Heart left ventricle (tissue), 16 donors: ENCODE measurements around the gene PARD3. TPM values are rescaled to one million over a fixed set of nuclear protein-coding genes. Genes with fewer than 3 reads are reported as not detected.
A peak's percentile ranks its signal among the peaks of the same experiment; 100 is the strongest.
"Not testable (repeated sequence)": the region's sequence is repeated elsewhere in the genome, so short reads cannot be mapped to it uniquely, and the experiment has no call there.

ENCODE experiments used
- ATAC-seq, 4 donors: fragments of 200-7000 bp; cut with Tn5 transposase; one replicate each; pipeline ENCODE4 v1.9.1; 2020 to 2022; ENCODE audit warnings: moderate library complexity in 4 of 4, mild to moderate bottlenecking in 3 of 4, moderate number of reproducible peaks in 1 of 4
- DNase-seq, 5 donors: peaks; one replicate each; pipeline ENCODE4 v3.0.0-alpha.2; 2020
- H3K27ac ChIP-seq, 12 donors: fragments of 200-600 bp; sonication (generic) in 4 of 12; one replicate each; pipeline versions ENCODE4 v1.5.0 to v1.8.0; 2016 to 2022; ENCODE audit warnings: mild to moderate bottlenecking in 2 of 12
- H3K27me3 ChIP-seq, 9 donors: fragments of 200-600 bp; sonication (generic) in 2 of 9; one replicate each; pipeline versions ENCODE4 v1.5.1 to v1.8.0; 2016 to 2022; ENCODE audit warnings: mild to moderate bottlenecking in 3 of 9
- H3K36me3 ChIP-seq, 9 donors: fragments of 200-600 bp; sonication (generic) in 2 of 9; one replicate each; pipeline versions ENCODE4 v1.5.0 to v1.8.0; 2018 to 2022; ENCODE audit warnings: mild to moderate bottlenecking in 2 of 9
- H3K4me1 ChIP-seq, 12 donors: fragments of 200-600 bp; sonication (generic) in 4 of 12; one replicate each; pipeline versions ENCODE4 v1.5.0 to v1.8.0; 2016 to 2022; ENCODE audit warnings: mild to moderate bottlenecking in 3 of 12
- H3K4me3 ChIP-seq, 12 donors: fragments of 200-600 bp; sonication (generic) in 4 of 12; one replicate each; pipeline versions ENCODE4 v1.5.0 to v1.8.0; 2017 to 2022; ENCODE audit warnings: mild to moderate bottlenecking in 9 of 12, moderate library complexity in 4 of 12
- H3K9me3 ChIP-seq, 12 donors: fragments of 200-600 bp; sonication (generic) in 4 of 12; one replicate each; pipeline versions ENCODE4 v1.5.0 to v1.8.0; 2016 to 2022; ENCODE audit warnings: mild to moderate bottlenecking in 1 of 12
- CTCF ChIP-seq, 12 donors: fragments of 200-600 bp; sonication (generic) in 4 of 12; IDR thresholded peaks; one replicate each; pipeline versions ENCODE4 v1.5.0 to v1.8.0; 2018 to 2022; ENCODE audit warnings: antibody characterized with exemption in 12 of 12, mild to moderate bottlenecking in 5 of 12
- POLR2A ChIP-seq, 2 donors: fragments of 450-650 bp; IDR thresholded peaks; one replicate each; pipeline ENCODE4 v1.6.1; 2017; ENCODE audit warnings: antibody characterized with exemption in 2 of 2, mild to moderate bottlenecking in 2 of 2, moderate library complexity in 2 of 2
- WGBS, 4 donors: extraction: QIAGEN DNeasy Blood & Tissue Kit in 2 of 4; methylation state at CpG; one replicate each; pipeline versions ENCODE4 v1.1.5 to v1.1.7; 2013 to 2018; 5-methylcytosine and 5-hydroxymethylcytosine counted together
- intact Hi-C, 10 donors: fragments of 100-400 bp; cut with DNase I; formaldehyde crosslinking; loops; one replicate each; pipeline versions ENCODE4 v1.11.1 to v1.14.2; 2022
- polyA plus RNA-seq, 2 donors: library from polyadenylated mRNA; stranded (reverse); fragments of 200-250 nt; gene quantifications; one replicate each; pipeline ENCODE4 v1.2.3, GENCODE V29; 2013
- total RNA-seq, 9 donors: library from RNA; depleted of rRNA in 2 of 9; stranded (reverse); fragments of >200 nt in 2 of 9; fragmentation: NEBNext Ultra II Directional in 3 of 9; extraction: Animal tissue kit (Norgen Biotek cat#: 25700) in 3 of 9; gene quantifications; one replicate each; pipeline versions ENCODE4 v1.1.0 to v1.2.4, GENCODE V29; 2016 to 2023
- donor health status: ischemic (EF 13 %, LVEDD 7.1; RV severe dilation, severe dysfunction).
- donor health status: healthy with polysubstance abuse.
- donor health status: DM: no; HTN: yes; CAD: no.
- donor health status: DM: no; HTN: no; CAD: no.
- donor health status: ischemic (EF 25% LVEDD 6.9; RV normal size, moderate dysfunction).
- donor health status: ischemic (EF 25% LVEDD 5.7; RV mildly dilated, moderate dysfunction).
- donor health status: healthy.
- donor health status: DM: yes; HTN: yes; CAD: no.
- donor health status: ischemic (EF 35%, LVEDD 5.7; RV mildly dilated, moderate dysfunction).
- donor health status: nonischemic (EF 11% LVEDD 7.7; RV severe dilation, severe dysfunction).
- donor health status: DM: yes; HTN: yes; CAD: no.
- donor health status: PGD.
- donor health status: ischemic (EF 29% LVEDD 5.4; RV normal size, mild dysfunction).
- donor health status: nonischemic (EF 23%, LVEDD 6.1; RV moderate dilation, normal function).

The PARD3 gene
- total and polyA plus RNA-seq, 11 donors: 24.8 to 69.7 (median 33.1) TPM

GRCh38 chr10:34850558-34850957 lies 35.5 kb upstream of the PARD3 start:
- no peak overlapping the region for H3K27ac ChIP-seq
- H3K4me1 ChIP-seq: peaks cover 0 to 4% (median 0%) of the 10 kb centered on the region in 12 donors
- H3K4me3 ChIP-seq: no peak overlapping the region
- ATAC-seq (no peak), DNase-seq (no peak)
- TF ChIP-seq POLR2A (IDR thresholded peaks at IDR 0.05) (no peak), CTCF (IDR thresholded peaks at IDR 0.05) (no peak)
- 81 to 83% (median 81%) methylated on average over 3 of the region's 3 CpGs for WGBS, 4 donors
- intact Hi-C loops: loop anchor here in 1 of 10 donors (5.0 kb wide), 1 partner anchor 87 kb away; no protein-coding TSS in a partner anchor
- H3K36me3 ChIP-seq: no peaks in the 10 kb centered on the region
- no peaks in the 10 kb centered on the region for H3K27me3 ChIP-seq
- H3K9me3 ChIP-seq: no peaks in the 10 kb centered on the region

DNA sequence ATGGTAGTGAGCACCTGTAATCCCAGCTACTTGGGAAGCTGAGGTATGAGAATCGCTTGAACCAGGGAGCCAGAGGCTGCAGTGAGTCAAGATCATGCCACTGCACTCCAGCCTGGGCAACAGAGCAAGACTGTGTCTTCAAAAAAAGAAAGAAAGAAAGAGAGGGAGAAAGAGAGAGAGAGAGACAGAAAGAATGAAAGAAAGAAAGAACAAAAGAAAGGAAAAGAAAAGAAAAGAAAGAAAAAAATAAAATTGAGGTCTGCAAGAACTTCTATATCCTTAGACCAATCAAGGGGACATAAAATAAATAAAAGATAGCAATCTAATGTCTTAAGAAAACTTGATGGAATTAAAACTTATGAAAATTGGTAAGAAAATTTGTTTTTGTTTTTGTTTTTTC lies 34.9 kb upstream of the PARD3 start:
- ATAC-seq (no peak), DNase-seq (no peak)
- TF ChIP-seq POLR2A (IDR thresholded peaks at IDR 0.05) (no peak), CTCF (IDR thresholded peaks at IDR 0.05) (no peak)
- WGBS, 4 donors: 93 to 100% (median 95%) methylated on average over 1 of the region's 1 CpG
- no peaks in the 10 kb centered on the region for H3K9me3 ChIP-seq
- no peak overlapping the region for H3K27ac ChIP-seq
- intact Hi-C loops: loop anchor here in 1 of 10 donors (5.0 kb wide), 1 partner anchor 87 kb away; no protein-coding TSS in a partner anchor
- no peak overlapping the region for H3K4me3 ChIP-seq
- no peaks in the 10 kb centered on the region for H3K36me3 ChIP-seq
- H3K27me3 ChIP-seq: no peaks in the 10 kb centered on the region
- H3K4me1 ChIP-seq: peaks cover 0 to 4% (median 0%) of the 10 kb centered on the region in 12 donors

DNA sequence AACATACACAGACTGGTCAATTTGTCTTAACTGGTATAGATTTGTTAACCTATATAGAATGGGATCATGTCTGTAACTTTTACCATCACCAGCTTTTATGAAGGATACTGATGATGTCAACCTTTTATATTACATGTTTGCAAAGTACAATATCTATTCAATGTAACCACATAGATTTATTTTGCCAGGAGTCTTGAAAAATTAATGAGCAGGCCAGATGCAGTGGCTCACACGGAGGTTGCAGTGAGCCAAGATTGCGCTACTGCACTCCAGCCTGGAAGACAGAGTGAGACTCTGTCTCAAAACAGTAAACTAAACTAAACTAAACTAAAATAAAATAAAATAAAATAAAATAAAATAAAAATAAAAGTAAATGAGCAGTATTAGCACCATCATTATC lies 30.0 kb upstream of the PARD3 start:
- TF ChIP-seq CTCF (IDR thresholded peaks at IDR 0.05) (no peak), POLR2A (IDR thresholded peaks at IDR 0.05) (no peak)
- Histone ChIP-seq H3K36me3 (no peaks in the 10 kb centered on the region), H3K4me1 (no peaks in the 10 kb centered on the region), H3K27ac (no peak overlapping the region), H3K27me3 (no peaks in the 10 kb centered on the region), H3K9me3 (no peaks in the 10 kb centered on the region), H3K4me3 (no peak overlapping the region)
- intact Hi-C loops: no loop called here
- ATAC-seq (no peak), DNase-seq (no peak)
- WGBS, 4 donors: 57 to 69% (median 66%) methylated on average over 2 of the region's 2 CpGs

GRCh38 chr10:34844448-34844847 lies 29.4 kb upstream of the PARD3 start:
- DNase-seq (no peak), ATAC-seq (no peak)
- TF ChIP-seq CTCF (IDR thresholded peaks at IDR 0.05) (no peak), POLR2A (IDR thresholded peaks at IDR 0.05) (no peak)
- H3K4me1 ChIP-seq: no peaks in the 10 kb centered on the region
- no peaks in the 10 kb centered on the region for H3K9me3 ChIP-seq
- H3K27ac ChIP-seq: no peak overlapping the region
- intact Hi-C loops: no loop called here
- H3K4me3 ChIP-seq: no peak overlapping the region
- H3K36me3 ChIP-seq: no peaks in the 10 kb centered on the region
- no peaks in the 10 kb centered on the region for H3K27me3 ChIP-seq
- WGBS, 4 donors: 91 to 97% (median 93%) methylated on average over 4 of the region's 4 CpGs

- H3K4me1 ChIP-seq, H3K27ac ChIP-seq, intact Hi-C loops, H3K9me3 ChIP-seq, DNase-seq, H3K27me3 ChIP-seq, H3K4me3 ChIP-seq, H3K36me3 ChIP-seq: not testable (repeated sequence)
- 60 to 75% (median 68%) methylated on average over 5 of the region's 5 CpGs for WGBS, 4 donors
- ATAC-seq: peak in 1 of 4 donors; percentile 31
Measured at GRCh38 chr10:34843470-34843869, 28.4 kb upstream of the PARD3 start.
